ENCODE results near the gene ZNF771.
"Not testable (repeated sequence)": the region's sequence is repeated elsewhere in the genome, so short reads cannot be mapped to it uniquely, and the experiment has no call there.

Gene ZNF771

GRCh38 chr16:30376461-30376902, 30.9 kb upstream of the ZNF771 start:
- DNase-seq: no peak

GRCh38 chr16:30377050-30377811, 30.2 kb upstream of the ZNF771 start:
- no peak for DNase-seq

GRCh38 chr16:30377812-30378235, 29.6 kb upstream of the ZNF771 start:
- DNase-seq: peak; percentile 46

DNA sequence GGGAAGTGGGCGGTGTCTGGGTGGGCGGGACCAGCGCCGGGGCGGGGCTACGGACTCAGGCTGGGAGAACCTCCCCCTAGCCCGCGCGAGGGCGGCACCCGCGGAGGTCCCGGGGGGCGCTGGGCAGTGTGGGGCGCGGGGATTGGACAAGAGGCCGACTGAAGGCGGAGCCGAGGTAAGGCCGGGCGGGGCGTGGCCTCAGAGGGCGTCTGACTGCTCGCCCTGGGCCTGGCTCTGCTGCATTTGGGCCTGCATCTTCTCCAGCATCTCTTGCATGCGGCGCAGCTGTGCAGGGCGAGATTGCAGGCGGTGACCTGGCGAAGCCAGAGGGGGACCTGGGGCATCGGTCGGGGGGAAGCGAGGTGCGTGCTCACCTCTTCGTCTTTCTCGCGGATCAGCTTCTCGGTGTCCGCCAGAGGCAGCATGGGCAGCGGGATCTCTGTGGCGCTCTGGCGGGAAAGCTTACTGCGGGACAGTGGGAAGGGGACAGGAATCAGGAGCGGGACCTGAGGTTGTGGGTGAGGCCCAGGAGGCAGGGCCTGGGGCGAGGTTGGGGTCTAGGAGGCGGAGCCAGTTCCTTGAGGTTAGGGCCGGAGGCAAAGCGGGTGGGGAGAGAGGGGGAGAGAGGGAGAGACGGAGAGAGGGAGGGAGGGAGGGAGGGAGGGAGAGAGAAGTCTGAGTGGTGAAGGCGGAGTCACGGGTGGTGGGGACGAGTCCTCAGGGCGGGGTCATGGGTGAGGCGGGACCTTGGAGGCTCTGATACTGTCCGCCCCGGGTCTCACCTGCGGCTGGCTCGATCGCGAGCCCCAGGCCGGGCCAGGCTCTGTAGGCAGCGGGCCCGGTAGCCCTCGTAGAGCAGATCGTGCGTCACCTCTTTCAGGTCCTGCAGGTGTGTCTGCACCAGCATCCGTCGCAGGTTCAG, 28.9 kb upstream of the ZNF771 start:
- peak; percentile 91 for DNase-seq

- DNase-seq: no peak
Measured at GRCh38 chr16:30379158-30379783, 28.1 kb upstream of the ZNF771 start.

- DNase-seq: no peak
Measured at GRCh38 chr16:30380072-30380802, 27.2 kb upstream of the ZNF771 start.

DNA sequence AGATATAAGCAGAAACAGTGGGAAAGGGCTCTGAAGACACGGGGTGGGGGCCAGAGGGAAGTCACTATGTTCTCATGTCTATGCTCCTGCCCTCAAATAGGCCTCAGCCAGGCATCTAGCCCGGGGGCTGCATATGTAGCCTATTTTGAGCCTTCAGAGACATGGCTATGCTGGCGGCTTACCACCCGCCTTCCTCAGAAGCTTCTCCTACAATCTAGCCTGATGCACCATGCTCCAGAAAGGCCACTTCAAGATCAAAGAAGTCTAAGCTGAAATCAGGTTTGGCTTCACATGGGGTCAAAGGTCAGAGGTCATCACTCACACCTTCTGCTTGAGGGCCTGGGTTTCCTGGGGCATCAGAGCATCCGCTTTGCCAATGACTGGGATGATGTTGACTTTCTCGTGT, 26.6 kb upstream of the ZNF771 start:
- DNase-seq: no peak

- no peak for DNase-seq
Measured at GRCh38 chr16:30381291-30382041, 25.9 kb upstream of the ZNF771 start.

- DNase-seq: no peak
Measured at GRCh38 chr16:30382111-30382881, 25.1 kb upstream of the ZNF771 start, which contains the start of gene SEPTIN1. SEPTIN1 (minus strand) TSS chr16:30382561; CDS start chr16:30382542, 19 bp downstream.

- DNase-seq: no peak
Measured at GRCh38 chr16:30383521-30383920, 23.9 kb upstream of the ZNF771 start.

DNA sequence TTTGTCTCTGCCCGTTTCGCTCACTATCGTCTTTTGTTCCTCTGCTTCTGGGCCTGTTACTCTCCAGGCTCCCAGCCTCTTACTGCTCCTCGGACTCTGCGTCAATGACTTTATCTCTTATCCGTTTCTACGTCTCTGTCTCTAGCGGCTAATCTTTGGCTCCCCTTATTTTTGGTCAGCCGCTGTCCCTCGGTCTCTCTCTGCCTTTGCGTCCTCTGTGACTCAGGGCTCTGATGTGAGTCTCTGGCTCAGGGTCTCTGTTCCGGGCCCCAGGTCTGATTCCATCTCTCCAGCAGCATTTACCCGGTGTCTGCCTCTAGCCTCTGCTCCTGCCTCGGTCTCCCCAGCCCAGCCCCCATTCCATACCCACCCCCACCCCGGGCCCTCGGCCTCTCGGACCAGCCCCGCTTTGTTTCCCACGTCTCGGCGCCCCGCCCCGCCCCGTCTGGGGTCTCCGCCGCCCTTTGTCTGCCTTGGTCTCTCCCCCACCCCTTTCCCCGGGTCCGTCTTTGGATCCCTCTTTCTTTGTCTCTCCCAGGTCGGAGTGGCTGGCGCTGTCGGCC, 12.7 kb upstream of the ZNF771 start:
- DNase-seq: no peak

DNA sequence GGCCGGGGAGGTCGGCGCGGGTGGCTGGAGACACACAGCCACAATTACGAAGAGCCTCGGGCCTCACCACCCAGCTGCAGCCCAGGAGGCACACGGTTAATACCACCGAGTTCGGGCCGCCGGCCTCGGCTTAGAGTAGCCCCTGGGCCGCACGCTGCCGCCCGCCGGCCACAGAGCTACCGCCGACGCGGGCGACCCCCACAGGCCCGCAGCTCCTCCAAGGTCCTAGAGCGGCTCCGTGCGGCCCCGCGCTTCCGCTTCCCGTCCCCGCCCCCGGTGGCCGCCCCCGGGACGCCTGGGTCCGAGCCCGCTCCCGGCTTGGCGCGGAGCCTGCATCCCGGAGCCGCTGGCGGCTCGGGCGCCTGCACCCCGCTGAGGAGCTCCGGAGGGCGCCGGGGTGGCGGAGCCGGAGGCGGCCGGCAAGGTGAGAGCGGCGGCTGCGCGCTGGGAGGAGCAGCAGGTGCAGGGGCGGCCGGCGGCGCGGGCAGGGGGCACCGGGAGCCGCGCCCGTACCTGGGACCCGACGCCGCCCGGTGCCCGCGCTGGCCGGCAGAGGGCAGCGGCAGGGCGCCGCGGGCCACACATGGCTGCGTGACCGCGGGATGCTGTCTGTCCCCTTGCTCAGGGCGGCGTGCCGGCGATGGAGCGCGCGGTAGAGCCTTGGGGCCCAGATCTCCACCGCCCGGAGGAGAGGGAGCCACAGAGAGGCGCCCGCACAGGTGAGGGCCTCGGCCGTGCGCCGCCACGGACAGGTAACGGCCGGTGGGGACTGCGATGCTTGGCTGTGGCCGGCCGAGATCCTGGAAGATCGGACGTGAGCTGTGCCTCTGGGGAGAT, 12.0 kb upstream of the ZNF771 start, which contains the start of gene ZNF48:
Gene ZNF48 (plus strand): TSS at position 266 of the 837 bp plus-strand sequence. CDS start 375 bp downstream, at position 641.
- DNase-seq: peak; percentile 47

DNA sequence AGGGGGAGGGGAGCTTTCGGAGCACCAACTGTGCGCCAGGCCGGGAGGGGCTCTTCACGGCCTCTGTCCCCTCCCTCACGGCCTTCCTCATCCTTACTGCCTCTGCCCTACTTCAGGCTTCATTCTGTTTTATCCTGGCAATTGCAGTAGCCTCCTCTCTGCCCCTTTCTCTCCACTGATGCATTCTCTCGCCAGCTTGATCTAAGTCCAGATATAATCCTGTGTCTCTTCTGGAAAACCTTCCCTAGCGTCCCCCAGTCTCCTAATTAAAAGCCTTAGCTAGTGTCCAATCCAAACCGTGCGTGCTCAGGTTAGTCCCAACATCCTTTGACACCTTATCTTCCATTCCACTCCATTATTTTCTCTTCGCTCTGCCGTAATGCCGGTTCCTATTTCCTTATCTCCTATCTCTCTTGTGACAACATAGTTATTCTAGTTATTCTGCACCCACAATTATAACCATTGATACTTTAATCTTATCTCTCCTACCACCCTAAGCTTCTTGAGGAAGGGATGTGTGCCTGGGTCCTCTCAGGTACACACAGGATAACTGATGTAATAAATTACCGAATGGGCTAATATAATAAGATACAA, 11.3 kb upstream of the ZNF771 start:
- peak; percentile 16 for DNase-seq

DNA sequence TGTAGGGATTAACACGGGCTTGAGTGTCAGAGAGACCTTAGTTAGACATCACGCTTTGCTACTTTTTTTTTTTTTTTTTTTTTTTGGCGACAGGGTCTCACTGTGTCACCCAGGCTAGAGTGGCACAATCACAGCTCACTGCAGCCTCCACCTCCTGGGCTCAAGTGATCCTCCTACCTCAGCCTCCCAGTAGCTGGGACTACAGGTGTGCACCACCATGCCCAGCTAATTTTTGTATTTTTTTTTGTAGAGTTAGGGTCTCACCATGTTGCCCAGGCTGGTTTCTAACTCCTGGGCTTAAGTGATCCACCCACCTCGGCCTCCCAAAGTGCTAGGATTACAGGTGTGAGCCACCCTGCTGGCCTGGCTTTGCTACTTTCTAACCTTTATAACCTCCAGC, 10.8 kb upstream of the ZNF771 start:
- DNase-seq: not testable (repeated sequence)

- no peak for DNase-seq
Measured at GRCh38 chr16:30397056-30397455, 10.3 kb upstream of the ZNF771 start.

GRCh38 chr16:30397776-30398660, 9.4 kb upstream of the ZNF771 start:
- DNase-seq: no peak

DNA sequence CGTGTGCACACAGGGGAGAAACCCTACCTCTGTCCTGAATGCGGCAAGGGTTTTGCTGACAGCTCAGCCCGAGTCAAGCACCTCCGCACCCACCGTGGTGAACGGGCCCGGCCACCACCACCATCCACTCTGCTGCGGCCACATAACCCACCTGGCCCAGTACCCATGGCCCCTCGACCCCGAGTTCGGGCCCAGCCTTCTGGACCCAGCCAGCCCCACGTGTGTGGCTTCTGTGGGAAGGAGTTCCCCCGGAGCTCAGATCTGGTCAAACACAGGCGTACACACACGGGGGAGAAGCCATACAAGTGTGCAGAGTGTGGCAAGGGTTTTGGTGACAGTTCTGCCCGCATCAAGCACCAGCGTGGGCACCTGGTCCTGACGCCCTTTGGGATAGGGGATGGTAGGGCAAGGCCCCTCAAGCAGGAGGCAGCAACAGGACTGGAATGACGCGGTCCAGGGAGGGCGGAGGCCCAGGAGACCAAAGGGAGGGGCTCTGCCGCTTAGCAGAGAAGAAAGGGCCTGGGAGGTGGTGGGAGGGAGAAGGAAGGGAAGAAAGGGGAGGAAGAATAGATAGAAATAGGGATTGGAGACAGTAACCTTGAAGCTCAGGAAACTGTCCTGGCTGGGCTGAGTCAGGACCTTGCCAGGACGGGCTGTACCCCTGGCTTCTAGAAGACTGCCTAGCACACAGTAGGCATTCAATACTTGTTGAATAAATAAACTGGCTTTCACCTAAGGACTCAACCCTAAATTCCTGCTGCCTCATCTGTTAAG, 8.6 kb upstream of the ZNF771 start:
- DNase-seq: no peak

All from NCI-H1048 (cell line).